ENCODE data around the gene C10orf90. TPM values are rescaled to one million over a fixed set of nuclear protein-coding genes. Genes with fewer than 3 reads are reported as not detected.

C10orf90 gene
- total RNA-seq, 3 donors from 2014 or later = 0.16 to 30.4 (median 3.9) TPM

GRCh38 chr10:126565871-126566270, 104.6 kb downstream of the C10orf90 start:
- H3K4me1 ChIP-seq = peaks cover 0 to 3% of the 10 kb centered on the region in 2 donors
- TF ChIP-seq POLR2AphosphoS5 (IDR thresholded peaks at IDR 0.05) (no peak), CTCF (IDR thresholded peaks at IDR 0.05) (no peak), POLR2A (IDR thresholded peaks at IDR 0.05) (no peak)
- no peaks in the 10 kb centered on the region for H3K9me3 ChIP-seq
- no peak overlapping the region for H3K27ac ChIP-seq
- no peaks in the 10 kb centered on the region for H3K27me3 ChIP-seq
- no peak for DNase-seq (ENCODE audit: low spot score in 2 of 2)
- H3K4me3 ChIP-seq = no peak overlapping the region
- no peaks in the 10 kb centered on the region for H3K36me3 ChIP-seq
- intact Hi-C loops (cut with DNase I; ENCODE audit: low total_unique reads) = no loop called here

GRCh38 chr10:126565441-126565840, 105.1 kb downstream of the C10orf90 start:
- no peak overlapping the region for H3K27ac ChIP-seq
- no peaks in the 10 kb centered on the region for H3K9me3 ChIP-seq
- no peaks in the 10 kb centered on the region for H3K36me3 ChIP-seq
- no peak for DNase-seq (ENCODE audit: low spot score in 2 of 2)
- no peak overlapping the region for H3K4me3 ChIP-seq
- peaks cover 0 to 3% of the 10 kb centered on the region in 2 donors for H3K4me1 ChIP-seq
- TF ChIP-seq CTCF (IDR thresholded peaks at IDR 0.05) = no peak
- no peak for TF ChIP-seq POLR2A (IDR thresholded peaks at IDR 0.05)
- TF ChIP-seq POLR2AphosphoS5 (IDR thresholded peaks at IDR 0.05) = no peak
- no peaks in the 10 kb centered on the region for H3K27me3 ChIP-seq
- intact Hi-C loops (cut with DNase I; ENCODE audit: low total_unique reads) = no loop called here

GRCh38 chr10:126564326-126564888, 106.1 kb downstream of the C10orf90 start:
- Histone ChIP-seq H3K36me3 (no peaks in the 10 kb centered on the region), H3K4me3 (no peak overlapping the region), H3K27ac (no peak overlapping the region), H3K9me3 (no peaks in the 10 kb centered on the region), H3K27me3 (no peaks in the 10 kb centered on the region), H3K4me1 (peaks cover 0 to 3% of the 10 kb centered on the region in 2 donors)
- TF ChIP-seq POLR2AphosphoS5 (IDR thresholded peaks at IDR 0.05) (no peak), CTCF (IDR thresholded peaks at IDR 0.05) (no peak), POLR2A (IDR thresholded peaks at IDR 0.05) (no peak)
- intact Hi-C loops (cut with DNase I; ENCODE audit: low total_unique reads) = no loop called here
- DNase-seq (ENCODE audit: low spot score in 2 of 2) = no peak

- intact Hi-C loops (cut with DNase I; ENCODE audit: low total_unique reads) = no loop called here
- TF ChIP-seq CTCF (IDR thresholded peaks at IDR 0.05) (no peak), POLR2AphosphoS5 (IDR thresholded peaks at IDR 0.05) (no peak), POLR2A (IDR thresholded peaks at IDR 0.05) (no peak)
- Histone ChIP-seq H3K4me3 (no peak overlapping the region), H3K9me3 (no peaks in the 10 kb centered on the region), H3K27ac (no peak overlapping the region), H3K27me3 (no peaks in the 10 kb centered on the region), H3K4me1 (peaks cover 0 to 3% of the 10 kb centered on the region in 2 donors), H3K36me3 (no peaks in the 10 kb centered on the region)
- DNase-seq (ENCODE audit: low spot score in 2 of 2) = no peak
Measured at GRCh38 chr10:126563361-126563760, 107.1 kb downstream of the C10orf90 start.

GRCh38 chr10:126561921-126562680, 108.4 kb downstream of the C10orf90 start:
- no peaks in the 10 kb centered on the region for H3K9me3 ChIP-seq
- H3K27ac ChIP-seq = peak overlapping the region in 1 of 2 donors; percentile 43
- intact Hi-C loops (cut with DNase I; ENCODE audit: low total_unique reads) = no loop called here

More at GRCh38 chr10:126561921-126562680, 108.4 kb downstream of the C10orf90 start:
- Histone ChIP-seq H3K4me3 (peak overlapping the region in 1 of 3 donors; percentile 62), H3K27me3 (no peaks in the 10 kb centered on the region), H3K36me3 (no peaks in the 10 kb centered on the region), H3K4me1 (peaks cover 0 to 3% of the 10 kb centered on the region in 2 donors)
- TF ChIP-seq CTCF (IDR thresholded peaks at IDR 0.05) (no peak), POLR2A (IDR thresholded peaks at IDR 0.05) (no peak), POLR2AphosphoS5 (IDR thresholded peaks at IDR 0.05) (no peak)
- no peak for DNase-seq (ENCODE audit: low spot score in 2 of 2)

Measured in breast epithelium (tissue), 4 donors.